ENCODE measurements around the gene NCL. TPM values are rescaled to one million over a fixed set of nuclear protein-coding genes. Genes with fewer than 3 reads are reported as not detected.

NCL gene
- total and polyA plus RNA-seq, 2 of the 13 experiments (the other 11 are each of a cell fraction or from before 2014, with no cell fraction given) = 105 to 779 TPM

DNA sequence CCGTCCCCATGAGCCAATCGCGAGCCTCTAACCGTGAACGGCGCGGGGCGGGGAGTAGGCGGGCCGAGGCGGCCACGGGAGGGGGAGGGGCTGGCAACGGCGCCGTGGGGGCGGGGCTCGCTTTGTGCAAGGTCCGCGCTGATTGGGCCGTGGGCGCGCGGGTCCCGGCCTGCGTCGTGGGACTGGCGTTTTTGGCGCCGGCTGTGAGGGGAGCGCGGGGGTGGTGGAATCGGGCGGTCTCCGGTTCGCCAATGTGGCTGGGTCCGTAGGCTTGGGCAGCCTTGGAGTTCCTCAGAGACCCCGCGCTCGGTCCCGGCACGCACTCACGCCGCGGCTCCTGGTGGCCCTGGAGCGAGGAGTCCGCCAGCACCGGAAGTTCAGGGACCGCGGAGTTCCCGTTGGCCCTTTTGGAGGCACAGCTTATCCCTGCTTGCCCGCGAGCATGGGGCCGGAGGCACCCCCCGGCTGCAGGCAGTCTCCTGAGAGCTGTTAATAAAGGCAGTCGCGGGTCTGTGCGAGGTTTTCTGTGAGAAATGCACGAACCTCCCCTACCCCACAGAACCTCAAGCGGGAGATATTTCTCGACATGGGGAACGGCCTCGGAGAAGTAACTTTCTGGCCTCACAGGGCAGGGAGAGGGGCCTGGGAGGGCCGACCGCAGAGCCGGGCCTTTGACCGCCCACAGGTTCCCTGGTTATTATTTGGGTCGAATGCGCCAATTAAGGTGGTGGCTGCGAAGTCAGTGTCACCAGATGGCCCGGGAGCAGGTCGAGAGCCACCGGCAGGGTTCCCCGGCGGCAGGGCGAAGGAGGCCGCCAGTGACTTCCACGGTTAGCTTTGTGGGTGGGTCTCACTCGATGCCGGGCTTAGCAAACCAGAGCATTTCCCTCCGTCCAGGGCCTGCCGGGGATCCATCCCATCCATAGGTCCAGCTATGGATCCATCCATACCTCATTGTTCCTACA is 574 bp upstream of the NCL start (continued):
- TF ChIP-seq ZNF44 (CRISPR knock-in tag; IDR thresholded peaks at IDR 0.05) (no peak), ZNF317 (CRISPR knock-in tag; IDR thresholded peaks at IDR 0.05) (peak; percentile 35), SETDB1 (CRISPR knock-in tag; IDR thresholded peaks at IDR 0.05; ENCODE audit: borderline replicate concordance) (no peak), ZNF24 (IDR thresholded peaks at IDR 0.05) (no peak), PITX1 (CRISPR knock-in tag; IDR thresholded peaks at IDR 0.05) (peak; percentile 76; the same call in 1 of the 2 replicates), RBM39 (IDR thresholded peaks at IDR 0.05; ENCODE audit: low read depth, low read length, poor library complexity, severe bottlenecking) (peak; percentile 43), USF2 (IDR thresholded peaks at IDR 0.05; ENCODE audit: low read depth, low read length) (no peak), USF2 (CRISPR knock-in tag; IDR thresholded peaks at IDR 0.05; ENCODE audit: borderline replicate concordance) (no peak), KDM2A (CRISPR knock-in tag; IDR thresholded peaks at IDR 0.05; ENCODE audit: borderline replicate concordance, low read depth) (peak; percentile 2), GABPB1 (CRISPR knock-in tag; IDR thresholded peaks at IDR 0.05) (peak; percentile 89), ZNF883 (CRISPR knock-in tag; IDR thresholded peaks at IDR 0.05; ENCODE audit: not compliant biosample characterization) (no peak), ZNF788 (CRISPR knock-in tag; IDR thresholded peaks at IDR 0.05; ENCODE audit: borderline replicate concordance) (no peak; the same call in 1 of the 2 replicates), ZBTB8A (CRISPR knock-in tag; IDR thresholded peaks at IDR 0.05; ENCODE audit: borderline replicate concordance, low read depth) (peak; percentile 6; the same call in 1 of the 2 replicates), ZBTB49 (CRISPR knock-in tag; IDR thresholded peaks at IDR 0.05; ENCODE audit: borderline replicate concordance) (peak; percentile 19; the same call in 1 of the 2 replicates), ZNF235 (CRISPR knock-in tag; IDR thresholded peaks at IDR 0.05; ENCODE audit: borderline replicate concordance) (no peak; the same call in none of the 2 replicates), ZNF563 (CRISPR knock-in tag; IDR thresholded peaks at IDR 0.05) (peak; percentile 47; the same call in 1 of the 2 replicates), DMAP1 (CRISPR knock-in tag; IDR thresholded peaks at IDR 0.05) (no peak; the same call in 1 of the 2 replicates), ONECUT2 (CRISPR knock-in tag; IDR thresholded peaks at IDR 0.05) (peak; percentile 9; the same call in 1 of the 2 replicates), TFE3 (CRISPR knock-in tag; IDR thresholded peaks at IDR 0.05) (no peak), ZNF672 (CRISPR knock-in tag; IDR thresholded peaks at IDR 0.05) (0 out of 2 replicates have a peak, but pooled peaks have one; percentile 2), FLYWCH1 (CRISPR knock-in tag; IDR thresholded peaks at IDR 0.05) (peak; percentile 77; the same call in 1 of the 2 replicates), PRPF4 (IDR thresholded peaks at IDR 0.05; ENCODE audit: low read depth, low read length, poor library complexity, severe bottlenecking) (no peak)

All from HepG2 (cell line).